H9 (cell line): ENCODE results near the gene NCKAP5. TPM values are rescaled to one million over a fixed set of nuclear protein-coding genes. Genes with fewer than 3 reads are reported as not detected.

ENCODE experiments used
- DNase-seq: peaks from one replicate; pipeline ENCODE4 v3.0.0-alpha.2; 2017
- H2AFZ ChIP-seq: one replicate; pipeline ENCODE4 v1.6.1; 2013; ENCODE audit warnings: mild to moderate bottlenecking, low read length, control low read depth, moderate library complexity
- H2AK5ac ChIP-seq: 2 replicates; pipeline ENCODE4 v1.6.1; 2013; ENCODE audit warnings: low read length, control low read depth, mixed read lengths; ENCODE audit not compliant: insufficient read length
- H2BK120ac ChIP-seq: one replicate; pipeline ENCODE4 v1.6.1; 2013; ENCODE audit warnings: low read depth, mild to moderate bottlenecking, low read length, control low read depth, inconsistent platforms; ENCODE audit not compliant: poor library complexity, severe bottlenecking
- H2BK12ac ChIP-seq: 2 replicates; pipeline ENCODE4 v1.6.1; 2013; ENCODE audit warnings: low read length, control low read depth, mixed read lengths, low read depth; ENCODE audit not compliant: insufficient read length
- H2BK15ac ChIP-seq: 2 replicates; pipeline ENCODE4 v1.6.1; 2013; ENCODE audit warnings: low read depth, low read length, control low read depth
- H2BK20ac ChIP-seq: one replicate; pipeline ENCODE4 v1.6.1; 2013; ENCODE audit warnings: low read depth, mild to moderate bottlenecking, low read length, control low read depth, inconsistent platforms; ENCODE audit not compliant: poor library complexity, severe bottlenecking
- H2BK5ac ChIP-seq: 2 replicates; pipeline ENCODE4 v1.6.1; 2013; ENCODE audit warnings: low read length, control low read depth, mixed read lengths; ENCODE audit not compliant: insufficient read length
- H3K14ac ChIP-seq: 2 replicates; pipeline ENCODE4 v1.6.1; 2013; ENCODE audit warnings: low read length, control low read depth; ENCODE audit not compliant: insufficient read depth
- H3K18ac ChIP-seq: 2 replicates; pipeline ENCODE4 v1.6.1; 2013; ENCODE audit warnings: low read depth, mild to moderate bottlenecking, mixed read lengths, low read length, control low read depth; ENCODE audit not compliant: insufficient read length
- H3K23ac ChIP-seq: 2 replicates; pipeline ENCODE4 v1.6.1; 2013; ENCODE audit warnings: low read length, control low read depth, mixed read lengths, low read depth; ENCODE audit not compliant: insufficient read length
- H3K23me2 ChIP-seq: 2 replicates; pipeline ENCODE4 v1.6.1; 2013; ENCODE audit warnings: low read depth, mild to moderate bottlenecking, mixed read lengths, low read length, control low read depth; ENCODE audit not compliant: insufficient read length, poor library complexity, severe bottlenecking
- H3K27ac ChIP-seq: 2 replicates; pipeline ENCODE4 v1.5.1; 2013; ENCODE audit warnings: low read length, control low read depth, mixed read lengths, low read depth; ENCODE audit not compliant: insufficient read length
- H3K27me3 ChIP-seq: 2 replicates; pipeline ENCODE4 v1.6.1; 2013; ENCODE audit warnings: low read length, control low read depth, inconsistent platforms; ENCODE audit not compliant: insufficient read depth
- H3K4ac ChIP-seq: 2 replicates; pipeline ENCODE4 v1.6.1; 2013; ENCODE audit warnings: low read depth, mild to moderate bottlenecking, control low read depth, inconsistent platforms, low read length, moderate library complexity
- H3K4me1 ChIP-seq: 2 replicates; pipeline ENCODE4 v1.6.1; 2013; ENCODE audit warnings: low read length, control low read depth, inconsistent platforms; ENCODE audit not compliant: insufficient read depth
- H3K4me2 ChIP-seq: 2 replicates; pipeline ENCODE4 v1.6.1; 2013; ENCODE audit warnings: low read length, control low read depth, mixed read lengths; ENCODE audit not compliant: insufficient read length, insufficient read depth
- H3K56ac ChIP-seq: 2 replicates; pipeline ENCODE4 v1.6.1; 2013; ENCODE audit warnings: low read depth, mild to moderate bottlenecking, mixed read lengths, low read length, control low read depth; ENCODE audit not compliant: insufficient read length
- H3K79me1 ChIP-seq: 2 replicates; pipeline ENCODE4 v1.6.1; 2013; ENCODE audit warnings: low read depth, mild to moderate bottlenecking, moderate library complexity, low read length, control low read depth, inconsistent platforms; ENCODE audit not compliant: insufficient read depth, poor library complexity, severe bottlenecking
- H3K79me2 ChIP-seq: 2 replicates; pipeline ENCODE4 v1.6.1; 2013; ENCODE audit warnings: low read length, control low read depth, inconsistent platforms; ENCODE audit not compliant: insufficient read depth
- H3K9ac ChIP-seq: 2 replicates; pipeline ENCODE4 v1.6.1; 2013; ENCODE audit warnings: low read length, control low read depth, mixed read lengths; ENCODE audit not compliant: insufficient read length; ENCODE audit errors: extremely low read depth
- H3K9me3 ChIP-seq: one replicate; pipeline ENCODE4 v1.6.1; 2013; ENCODE audit warnings: low read depth, low read length, inconsistent platforms; ENCODE audit not compliant: control insufficient read depth
- H3T11ph ChIP-seq: one replicate; pipeline ENCODE4 v1.6.1; 2013; ENCODE audit warnings: mild to moderate bottlenecking, low read length, control low read depth, inconsistent platforms
- H4K20me1 ChIP-seq: one replicate; pipeline ENCODE4 v1.6.1; 2013; ENCODE audit not compliant: control insufficient read depth, insufficient read length, insufficient read depth
- H4K5ac ChIP-seq: 2 replicates; pipeline ENCODE4 v1.6.1; 2013; ENCODE audit warnings: low read depth, mild to moderate bottlenecking, mixed read lengths, low read length, control low read depth; ENCODE audit not compliant: insufficient read length
- H4K8ac ChIP-seq: replicated peaks from 2 replicates; pipeline ENCODE4 v1.6.1; 2013; ENCODE audit warnings: low read length, control low read depth, mixed read lengths, low read depth; ENCODE audit not compliant: insufficient read length
- H4K91ac ChIP-seq: 2 replicates; pipeline ENCODE4 v1.6.1; 2013; ENCODE audit warnings: low read depth, mild to moderate bottlenecking, moderate library complexity, mixed read lengths, low read length, control low read depth; ENCODE audit not compliant: insufficient read length
- H3K27ac Mint-ChIP-seq, 3 experiments: 2 replicates in 2 of 3; 3 replicates in 1 of 3; pipeline ENCODE4 v1.8.0; 2020 to 2021; ENCODE audit warnings: mixed read lengths in 3 of 3, mild to moderate bottlenecking in 1 of 3, moderate library complexity in 1 of 3
- H3K27me3 Mint-ChIP-seq: 2 replicates; pipeline ENCODE4 v1.8.0; 2021; ENCODE audit warnings: low read depth, mild to moderate bottlenecking, moderate library complexity, mixed read lengths
- H3K36me3 Mint-ChIP-seq, 3 experiments: 2 replicates in 2 of 3; 3 replicates in 1 of 3; pipeline ENCODE4 v1.8.0; 2020 to 2021; ENCODE audit warnings: low read depth in 3 of 3, mixed read lengths in 3 of 3; ENCODE audit not compliant: insufficient read depth in 1 of 3
- H3K4me1 Mint-ChIP-seq, 2 experiments: 2 replicates each; pipeline ENCODE4 v1.8.0; 2020; ENCODE audit warnings: mixed read lengths in 2 of 2
- H3K4me3 Mint-ChIP-seq, 2 experiments: 2 replicates in 1 of 2; 3 replicates in 1 of 2; pipeline ENCODE4 v1.8.0; 2020 to 2021; ENCODE audit warnings: mild to moderate bottlenecking in 2 of 2, mixed read lengths in 2 of 2, moderate library complexity in 1 of 2
- H3K9me3 Mint-ChIP-seq, 2 experiments: 2 replicates in 1 of 2; 3 replicates in 1 of 2; pipeline ENCODE4 v1.8.0; 2020; ENCODE audit warnings: mild to moderate bottlenecking in 2 of 2, mixed read lengths in 2 of 2, moderate library complexity in 1 of 2
- CTCF ChIP-seq: fragments of 200-600 bp; sonication (generic); conservative IDR thresholded peaks from 3 replicates; pipeline ENCODE4 v1.8.0; 2021; ENCODE audit warnings: antibody characterized with exemption, mild to moderate bottlenecking
- WGBS: extraction: QIAGEN DNeasy Blood & Tissue Kit; methylation state at CpG from one replicate; pipeline ENCODE4 v1.1.7; 2013; ENCODE audit warnings: missing lambda C conversion rate, low lambda C conversion rate, mixed read lengths; ENCODE audit not compliant: insufficient read length; ENCODE audit errors: extremely low coverage; 5-methylcytosine and 5-hydroxymethylcytosine counted together
- total RNA-seq: library from RNA; stranded (reverse); gene quantifications from 2 replicates; pipeline ENCODE4 v1.2.1, GENCODE V29; 2021

The NCKAP5 gene
- total RNA-seq, 1 experiment from 2014 or later, result 0.26 TPM

GRCh38 chr2:133193544-133194361 lies 374.5 kb downstream of the NCKAP5 start:
- Mint-ChIP-seq H3K4me1 (no peaks in the 10 kb centered on the region), H3K4me3 (no peak overlapping the region), H3K36me3 (peaks cover 0 to 4% (median 0%) of the 10 kb centered on the region in 3 experiments; a peak in 3 of 7 replicates), H3K27me3 (no peaks in the 10 kb centered on the region; the same call in 1 of the 2 replicates), H3K9me3 (peaks cover 9 to 14% of the 10 kb centered on the region in 2 experiments), H3K27ac (no peak overlapping the region)
- H2BK20ac ChIP-seq, result no peak overlapping the region
- no peak overlapping the region for H3K4ac ChIP-seq
- no peak overlapping the region for H3K4me2 ChIP-seq
- H3K4me1 ChIP-seq, result no peaks in the 10 kb centered on the region
- H2BK15ac ChIP-seq, result no peak overlapping the region
- H3K23me2 ChIP-seq, result no peaks in the 10 kb centered on the region
- no peak overlapping the region for H2BK120ac ChIP-seq
- no peak overlapping the region for H4K8ac ChIP-seq
- no peaks in the 10 kb centered on the region for H3K27me3 ChIP-seq
- no peaks in the 10 kb centered on the region for H3K79me2 ChIP-seq
- TF ChIP-seq CTCF, result no peak
- H2BK5ac ChIP-seq, result no peak overlapping the region
- no peak overlapping the region for H3T11ph ChIP-seq
- no peaks in the 10 kb centered on the region for H3K9me3 ChIP-seq
- H3K56ac ChIP-seq, result no peak overlapping the region
- no peak overlapping the region for H2BK12ac ChIP-seq
- no peak overlapping the region for H3K18ac ChIP-seq
- H3K14ac ChIP-seq, result no peak overlapping the region
- WGBS, result no CpG with 5 or more reads among the region's 7 CpGs
- H3K9ac ChIP-seq, result no peak overlapping the region
- H4K5ac ChIP-seq, result no peak overlapping the region
- no peaks in the 10 kb centered on the region for H3K79me1 ChIP-seq
- H3K27ac ChIP-seq, result no peak overlapping the region
- H4K20me1 ChIP-seq, result no peaks in the 10 kb centered on the region
- H2AFZ ChIP-seq, result no peak overlapping the region
- no peak overlapping the region for H4K91ac ChIP-seq
- no peak overlapping the region for H2AK5ac ChIP-seq
- no peak overlapping the region for H3K23ac ChIP-seq
- no peak for DNase-seq
